ENCODE measurements around the gene INVS. TPM values are rescaled to one million over a fixed set of nuclear protein-coding genes. Genes with fewer than 3 reads are reported as not detected.
A peak's percentile ranks its signal among the peaks of the same experiment; 100 is the strongest.

The INVS gene
- total and polyA plus RNA-seq, 4 donors, result 11.8 to 33.1 (median 19.2) TPM

DNA sequence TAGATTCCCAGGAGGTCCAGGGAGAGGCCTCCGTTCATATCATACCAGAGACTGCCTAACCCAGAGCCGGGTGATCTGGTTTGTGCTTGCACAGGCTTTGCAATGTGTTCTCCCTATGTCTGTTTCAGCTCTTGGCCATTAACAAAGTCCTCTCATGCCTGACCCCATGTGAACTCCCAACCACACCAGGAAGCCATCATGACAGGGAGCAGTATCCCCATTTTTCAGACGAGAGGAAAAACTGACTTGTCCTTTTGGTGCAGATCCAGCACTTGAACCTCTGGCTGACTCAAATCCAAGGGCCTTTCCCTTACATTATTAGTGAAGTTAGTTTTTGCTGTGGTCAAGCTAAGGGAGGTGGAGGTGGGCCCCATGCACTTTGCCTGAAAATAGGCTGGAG, 195.3 kb downstream of the INVS start:
- H3K27ac ChIP-seq (ENCODE audit: low read depth, low read length), result no peak overlapping the region
- H3K4me3 ChIP-seq (ENCODE audit: low read depth, low read length), result no peak overlapping the region
- no peaks in the 10 kb centered on the region for H3K9me3 ChIP-seq (ENCODE audit: control insufficient read depth, insufficient read depth, low read length)
- no peaks in the 10 kb centered on the region for H3K27me3 ChIP-seq (ENCODE audit: control insufficient read depth, insufficient read depth, low read length)
- no peaks in the 10 kb centered on the region for H3K4me1 ChIP-seq (ENCODE audit: control insufficient read depth, insufficient read depth, low read length)
- WGBS (ENCODE audit: insufficient coverage), result 100% methylated on average over 2 of the region's 3 CpGs
- no peak for DNase-seq (ENCODE audit: low read depth in 4 of 6, low spot score in 6 of 6)
- peaks cover 31% of the 10 kb centered on the region for H3K36me3 ChIP-seq (ENCODE audit: control insufficient read depth, insufficient read depth, low read length)

GRCh38 chr9:100294806-100295205, 195.8 kb downstream of the INVS start:
- no peaks in the 10 kb centered on the region for H3K9me3 ChIP-seq (ENCODE audit: control insufficient read depth, insufficient read depth, low read length)
- no peaks in the 10 kb centered on the region for H3K27me3 ChIP-seq (ENCODE audit: control insufficient read depth, insufficient read depth, low read length)
- H3K27ac ChIP-seq (ENCODE audit: low read depth, low read length), result no peak overlapping the region
- H3K4me3 ChIP-seq (ENCODE audit: low read depth, low read length), result no peak overlapping the region
- 78% methylated on average over 6 of the region's 6 CpGs for WGBS (ENCODE audit: insufficient coverage)
- no peaks in the 10 kb centered on the region for H3K4me1 ChIP-seq (ENCODE audit: control insufficient read depth, insufficient read depth, low read length)
- no peak for DNase-seq (ENCODE audit: low read depth in 4 of 6, low spot score in 6 of 6)
- H3K36me3 ChIP-seq (ENCODE audit: control insufficient read depth, insufficient read depth, low read length), result peaks cover 31% of the 10 kb centered on the region

GRCh38 chr9:100295240-100295639, 196.2 kb downstream of the INVS start:
- DNase-seq (ENCODE audit: low read depth in 4 of 6, low spot score in 6 of 6), result no peak
- no peaks in the 10 kb centered on the region for H3K4me1 ChIP-seq (ENCODE audit: control insufficient read depth, insufficient read depth, low read length)
- no peak overlapping the region for H3K4me3 ChIP-seq (ENCODE audit: low read depth, low read length)
- no peak overlapping the region for H3K27ac ChIP-seq (ENCODE audit: low read depth, low read length)
- 100% methylated on average over 1 of the region's 2 CpGs for WGBS (ENCODE audit: insufficient coverage)
- peaks cover 30% of the 10 kb centered on the region for H3K36me3 ChIP-seq (ENCODE audit: control insufficient read depth, insufficient read depth, low read length)
- no peaks in the 10 kb centered on the region for H3K9me3 ChIP-seq (ENCODE audit: control insufficient read depth, insufficient read depth, low read length)
- no peaks in the 10 kb centered on the region for H3K27me3 ChIP-seq (ENCODE audit: control insufficient read depth, insufficient read depth, low read length)

DNA sequence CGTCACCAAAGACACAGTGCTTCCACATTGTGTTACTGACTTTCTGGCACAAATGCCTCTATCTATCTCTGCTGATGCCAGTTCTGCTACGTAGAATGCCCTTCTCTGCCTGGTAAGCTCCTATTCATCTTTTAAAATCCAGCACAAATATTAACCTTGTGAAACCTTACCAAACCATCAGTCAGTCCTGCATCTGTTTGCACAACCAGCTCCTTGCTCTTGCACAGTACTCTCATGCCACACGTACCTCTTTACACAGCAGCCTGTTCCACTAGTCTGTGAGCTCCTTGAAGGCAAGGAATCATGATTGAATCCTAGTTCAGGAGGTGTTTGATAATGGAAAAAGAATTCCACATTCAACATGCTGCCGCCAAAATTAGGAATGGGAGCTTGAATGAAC, 197.4 kb downstream of the INVS start:
- Histone ChIP-seq H3K27me3 (ENCODE audit: control insufficient read depth, insufficient read depth, low read length) (no peaks in the 10 kb centered on the region), H3K27ac (ENCODE audit: low read depth, low read length) (no peak overlapping the region), H3K9me3 (ENCODE audit: control insufficient read depth, insufficient read depth, low read length) (no peaks in the 10 kb centered on the region), H3K4me3 (ENCODE audit: low read depth, low read length) (no peak overlapping the region), H3K4me1 (ENCODE audit: control insufficient read depth, insufficient read depth, low read length) (no peaks in the 10 kb centered on the region), H3K36me3 (ENCODE audit: control insufficient read depth, insufficient read depth, low read length) (peaks cover 22% of the 10 kb centered on the region)
- WGBS (ENCODE audit: insufficient coverage), result 76% methylated on average over 2 of the region's 4 CpGs
- no peak for DNase-seq (ENCODE audit: low read depth in 4 of 6, low spot score in 6 of 6)

- H3K9me3 ChIP-seq (ENCODE audit: control insufficient read depth, insufficient read depth, low read length), result no peaks in the 10 kb centered on the region
- DNase-seq (ENCODE audit: low read depth in 4 of 6, low spot score in 6 of 6), result peak in 2 of 6 donors; percentile 16 to 41
- 60% methylated on average over 1 of the region's 3 CpGs for WGBS (ENCODE audit: insufficient coverage)
- no peak overlapping the region for H3K27ac ChIP-seq (ENCODE audit: low read depth, low read length)
- H3K4me3 ChIP-seq (ENCODE audit: low read depth, low read length), result no peak overlapping the region
- no peaks in the 10 kb centered on the region for H3K27me3 ChIP-seq (ENCODE audit: control insufficient read depth, insufficient read depth, low read length)
- no peaks in the 10 kb centered on the region for H3K4me1 ChIP-seq (ENCODE audit: control insufficient read depth, insufficient read depth, low read length)
- H3K36me3 ChIP-seq (ENCODE audit: control insufficient read depth, insufficient read depth, low read length), result peaks cover 17% of the 10 kb centered on the region
Measured at GRCh38 chr9:100298378-100298777, 199.3 kb downstream of the INVS start.

DNA sequence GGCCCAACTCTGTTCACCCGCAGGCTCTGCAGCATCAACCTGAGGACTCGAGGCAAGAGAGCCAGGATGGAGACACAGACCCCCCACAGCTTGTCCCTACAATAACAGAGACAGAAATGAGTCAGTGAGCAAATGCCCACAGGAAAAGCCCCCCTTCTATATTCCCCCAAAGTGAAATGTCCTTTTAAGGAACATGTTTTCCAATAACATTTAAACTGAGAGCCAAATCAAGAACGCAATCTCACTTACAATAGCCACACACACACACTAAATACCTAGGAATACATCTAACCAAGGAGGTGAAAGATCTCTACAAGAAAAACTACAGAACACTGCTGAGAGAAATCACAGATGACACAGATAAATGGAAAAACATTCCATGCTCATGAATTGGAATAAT, 204.7 kb downstream of the INVS start:
- H3K9me3 ChIP-seq (ENCODE audit: control insufficient read depth, insufficient read depth, low read length), result no peaks in the 10 kb centered on the region
- DNase-seq (ENCODE audit: low read depth in 4 of 6, low spot score in 6 of 6), result no peak
- no peak overlapping the region for H3K4me3 ChIP-seq (ENCODE audit: low read depth, low read length)
- no peaks in the 10 kb centered on the region for H3K4me1 ChIP-seq (ENCODE audit: control insufficient read depth, insufficient read depth, low read length)
- peaks cover 5% of the 10 kb centered on the region for H3K36me3 ChIP-seq (ENCODE audit: control insufficient read depth, insufficient read depth, low read length)
- no peaks in the 10 kb centered on the region for H3K27me3 ChIP-seq (ENCODE audit: control insufficient read depth, insufficient read depth, low read length)
- H3K27ac ChIP-seq (ENCODE audit: low read depth, low read length), result no peak overlapping the region
- 94% methylated on average over 2 of the region's 3 CpGs for WGBS (ENCODE audit: insufficient coverage)

- 100% methylated on average over 1 of the region's 1 CpG for WGBS (ENCODE audit: insufficient coverage)
- Histone ChIP-seq H3K27me3 (ENCODE audit: control insufficient read depth, insufficient read depth, low read length) (no peaks in the 10 kb centered on the region), H3K9me3 (ENCODE audit: control insufficient read depth, insufficient read depth, low read length) (no peaks in the 10 kb centered on the region), H3K27ac (ENCODE audit: low read depth, low read length) (no peak overlapping the region), H3K4me1 (ENCODE audit: control insufficient read depth, insufficient read depth, low read length) (no peaks in the 10 kb centered on the region), H3K36me3 (ENCODE audit: control insufficient read depth, insufficient read depth, low read length) (peaks cover 5% of the 10 kb centered on the region), H3K4me3 (ENCODE audit: low read depth, low read length) (no peak overlapping the region)
- DNase-seq (ENCODE audit: low read depth in 4 of 6, low spot score in 6 of 6), result no peak
Measured at GRCh38 chr9:100306283-100306682, 207.2 kb downstream of the INVS start.

GRCh38 chr9:100307080-100307479, 208.0 kb downstream of the INVS start:
- no CpG with 5 or more reads among the region's 2 CpGs for WGBS (ENCODE audit: insufficient coverage)
- Histone ChIP-seq H3K36me3 (ENCODE audit: control insufficient read depth, insufficient read depth, low read length) (peaks cover 5% of the 10 kb centered on the region), H3K27ac (ENCODE audit: low read depth, low read length) (no peak overlapping the region), H3K27me3 (ENCODE audit: control insufficient read depth, insufficient read depth, low read length) (no peaks in the 10 kb centered on the region), H3K4me1 (ENCODE audit: control insufficient read depth, insufficient read depth, low read length) (no peaks in the 10 kb centered on the region), H3K9me3 (ENCODE audit: control insufficient read depth, insufficient read depth, low read length) (no peaks in the 10 kb centered on the region), H3K4me3 (ENCODE audit: low read depth, low read length) (no peak overlapping the region)
- no peak for DNase-seq (ENCODE audit: low read depth in 4 of 6, low spot score in 6 of 6)

- Histone ChIP-seq H3K27ac (ENCODE audit: low read depth, low read length) (no peak overlapping the region), H3K9me3 (ENCODE audit: control insufficient read depth, insufficient read depth, low read length) (no peaks in the 10 kb centered on the region), H3K27me3 (ENCODE audit: control insufficient read depth, insufficient read depth, low read length) (no peaks in the 10 kb centered on the region), H3K4me3 (ENCODE audit: low read depth, low read length) (no peak overlapping the region), H3K36me3 (ENCODE audit: control insufficient read depth, insufficient read depth, low read length) (no peaks in the 10 kb centered on the region), H3K4me1 (ENCODE audit: control insufficient read depth, insufficient read depth, low read length) (no peaks in the 10 kb centered on the region)
- DNase-seq (ENCODE audit: low read depth in 4 of 6, low spot score in 6 of 6), result no peak
- WGBS (ENCODE audit: insufficient coverage), result 50% methylated on average over 1 of the region's 1 CpG
Measured at GRCh38 chr9:100308965-100309564, 210.0 kb downstream of the INVS start.

DNA sequence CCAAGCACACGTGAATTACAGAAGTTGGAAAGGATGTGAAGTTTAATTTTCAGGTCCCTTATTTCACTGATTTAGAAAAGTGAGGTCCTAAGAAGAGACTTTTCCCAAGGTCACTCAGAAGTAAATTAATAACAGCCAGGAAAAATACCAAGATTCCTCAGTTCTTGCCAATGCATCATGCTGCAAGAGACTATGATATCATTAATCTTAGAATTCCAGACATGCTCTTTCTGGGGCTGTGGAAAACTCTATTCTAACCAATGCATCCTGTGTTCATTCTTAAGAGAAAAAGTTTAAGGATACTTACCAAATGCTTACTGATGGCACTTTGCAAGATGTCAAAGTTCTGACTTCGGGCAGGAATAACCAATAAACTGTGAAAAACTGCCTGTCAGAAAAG, 210.9 kb downstream of the INVS start:
- H3K36me3 ChIP-seq (ENCODE audit: control insufficient read depth, insufficient read depth, low read length), result no peaks in the 10 kb centered on the region
- 75% methylated on average over 1 of the region's 2 CpGs for WGBS (ENCODE audit: insufficient coverage)

More for the DNA sequence above, 210.9 kb downstream of the INVS start:
- Histone ChIP-seq H3K27me3 (ENCODE audit: control insufficient read depth, insufficient read depth, low read length) (no peaks in the 10 kb centered on the region), H3K9me3 (ENCODE audit: control insufficient read depth, insufficient read depth, low read length) (no peaks in the 10 kb centered on the region), H3K4me3 (ENCODE audit: low read depth, low read length) (no peak overlapping the region), H3K4me1 (ENCODE audit: control insufficient read depth, insufficient read depth, low read length) (no peaks in the 10 kb centered on the region), H3K27ac (ENCODE audit: low read depth, low read length) (no peak overlapping the region)
- no peak for DNase-seq (ENCODE audit: low read depth in 4 of 6, low spot score in 6 of 6)
